ENCODE data around the gene CCIN.

DNA sequence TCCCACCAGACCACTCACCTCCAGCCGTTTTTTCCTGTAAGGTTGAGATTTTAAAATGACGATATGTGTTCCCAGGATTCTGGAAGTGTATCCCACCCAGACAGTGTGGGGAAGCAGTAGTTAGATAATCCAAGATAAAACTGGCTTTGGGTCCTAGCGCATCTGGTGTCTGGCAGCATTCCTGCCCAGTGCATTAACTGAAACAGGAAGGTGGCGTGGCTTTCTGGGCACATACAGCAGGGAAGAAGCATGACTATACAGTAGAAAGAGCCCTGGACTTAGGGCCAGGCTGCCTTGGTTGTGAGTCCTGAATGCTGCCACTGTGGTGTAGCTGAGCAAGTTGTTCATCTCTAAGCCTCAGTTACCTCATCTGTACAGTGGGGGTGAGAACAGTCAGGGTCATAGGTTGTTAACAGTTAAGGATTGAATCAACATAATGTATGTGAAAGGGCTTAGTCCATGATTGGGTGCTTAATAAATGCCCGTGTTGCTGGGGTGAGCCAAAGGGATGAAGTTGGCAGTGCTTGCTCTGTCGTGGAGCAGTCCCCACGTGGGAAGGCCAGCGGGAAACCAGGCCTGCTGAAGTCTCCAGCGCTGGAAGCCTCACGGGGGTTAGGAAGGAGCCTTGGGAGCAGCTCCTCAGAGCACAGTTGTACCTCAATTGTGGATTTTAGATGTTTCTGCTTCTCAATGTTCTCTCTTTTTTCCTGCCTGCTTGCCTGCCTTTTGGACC is 39.5 kb downstream of the CCIN start:
- TF ChIP-seq CTCF (IDR thresholded peaks at IDR 0.05) (no peak), POLR2A (IDR thresholded peaks at IDR 0.05) (no peak)
